SJSA1 (cell line): ENCODE results near the gene CFAP161. TPM values are rescaled to one million over a fixed set of nuclear protein-coding genes. Genes with fewer than 3 reads are reported as not detected.

Experiments used
- DNase-seq, 2 experiments: peaks; one replicate each; pipeline ENCODE4 v3.0.0-alpha.2; 2015 to 2020; ENCODE audit warnings: low spot score in 2 of 2, low read depth in 1 of 2
- H3K27ac ChIP-seq: fragments of 250-450 bp; sonication (Bioruptor Pico); 2 replicates; pipeline ENCODE4 v1.5.1; 2020; ENCODE audit warnings: mild to moderate bottlenecking, moderate library complexity
- H3K27me3 ChIP-seq: fragments of 250-450 bp; sonication (Bioruptor Pico); replicated peaks from 2 replicates; pipeline ENCODE4 v1.5.1; 2020; ENCODE audit warnings: mild to moderate bottlenecking, moderate library complexity
- H3K36me3 ChIP-seq: fragments of 250-450 bp; sonication (Bioruptor Pico); 2 replicates; pipeline ENCODE4 v1.5.1; 2020; ENCODE audit warnings: mild to moderate bottlenecking
- H3K4me1 ChIP-seq: fragments of 250-450 bp; sonication (Bioruptor Pico); replicated peaks from 2 replicates; pipeline ENCODE4 v1.6.1; 2021; ENCODE audit warnings: mild to moderate bottlenecking
- H3K4me3 ChIP-seq: fragments of 250-450 bp; sonication (Bioruptor Pico); 2 replicates; pipeline ENCODE4 v1.5.1; 2020; ENCODE audit warnings: mild to moderate bottlenecking
- H3K9me3 ChIP-seq: fragments of 250-450 bp; sonication (Bioruptor Pico); replicated peaks from 2 replicates; pipeline ENCODE4 v1.5.1; 2020; ENCODE audit warnings: mild to moderate bottlenecking
- total RNA-seq: library from RNA; depleted of rRNA; stranded (reverse); fragments of >200 nt; shearing (Covaris generic); gene quantifications from 2 replicates; pipeline ENCODE4 v1.2.3, GENCODE V29; 2014

Gene CFAP161
- total RNA-seq, 1 experiment from 2014 or later, result not detected

- DNase-seq, result no peak
- no peaks in the 10 kb centered on the region for H3K9me3 ChIP-seq
- no peaks in the 10 kb centered on the region for H3K36me3 ChIP-seq
- H3K4me3 ChIP-seq, result no peak overlapping the region
- H3K4me1 ChIP-seq, result no peaks in the 10 kb centered on the region
- no peak overlapping the region for H3K27ac ChIP-seq
- H3K27me3 ChIP-seq, result no peaks in the 10 kb centered on the region
Measured at GRCh38 chr15:81174125-81174791, 40.2 kb downstream of the CFAP161 start.

DNA sequence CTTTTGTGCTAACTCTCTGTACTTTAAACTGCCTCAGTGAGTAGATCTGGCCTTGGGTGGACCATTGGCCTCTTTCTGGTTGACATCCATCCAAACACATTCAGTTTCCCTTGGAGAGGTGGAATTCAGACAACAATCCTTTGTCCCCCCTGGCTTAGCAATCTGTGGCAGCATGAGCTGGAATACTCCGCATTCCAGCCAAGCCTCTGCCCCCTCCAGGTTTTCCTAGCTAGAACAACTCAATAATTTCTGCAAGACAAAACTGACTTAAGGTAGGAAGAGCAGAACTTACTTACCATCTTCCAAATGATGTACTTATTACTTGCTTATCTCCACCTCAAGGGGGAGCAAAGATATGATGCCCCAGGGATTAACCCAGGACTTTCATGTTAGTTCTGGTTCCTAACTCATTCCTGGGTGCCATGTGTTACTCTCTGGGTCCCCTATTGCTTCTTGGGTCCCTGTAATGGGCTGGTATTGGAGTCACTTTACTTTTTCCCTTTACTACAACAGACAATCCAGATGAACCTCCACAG lies 40.8 kb downstream of the CFAP161 start:
- no peak for DNase-seq
- no peaks in the 10 kb centered on the region for H3K9me3 ChIP-seq
- no peak overlapping the region for H3K4me3 ChIP-seq
- no peaks in the 10 kb centered on the region for H3K36me3 ChIP-seq
- no peaks in the 10 kb centered on the region for H3K4me1 ChIP-seq
- H3K27ac ChIP-seq, result no peak overlapping the region
- H3K27me3 ChIP-seq, result no peaks in the 10 kb centered on the region

DNA sequence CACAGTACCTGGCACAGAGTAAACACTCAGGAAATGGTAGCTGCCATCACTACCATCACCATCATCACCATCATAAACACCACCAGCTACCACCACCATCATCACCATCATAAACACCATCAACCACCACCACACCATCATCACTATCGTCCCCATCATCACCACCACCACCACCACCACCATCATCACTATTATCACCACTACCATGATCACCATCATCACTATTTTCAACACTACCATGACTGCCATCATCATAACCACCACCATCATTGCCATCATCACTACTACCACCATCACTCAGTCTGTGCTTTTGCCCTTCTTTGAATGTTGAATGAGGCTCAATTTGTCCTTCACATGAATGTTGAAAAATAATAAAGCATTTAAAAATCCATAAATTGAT lies 41.4 kb downstream of the CFAP161 start:
- no peak overlapping the region for H3K4me3 ChIP-seq
- H3K9me3 ChIP-seq, result no peaks in the 10 kb centered on the region
- no peaks in the 10 kb centered on the region for H3K27me3 ChIP-seq
- H3K4me1 ChIP-seq, result no peaks in the 10 kb centered on the region
- DNase-seq, result no peak
- no peak overlapping the region for H3K27ac ChIP-seq
- H3K36me3 ChIP-seq, result no peaks in the 10 kb centered on the region

- H3K36me3 ChIP-seq, result no peaks in the 10 kb centered on the region
- H3K9me3 ChIP-seq, result no peaks in the 10 kb centered on the region
- no peaks in the 10 kb centered on the region for H3K4me1 ChIP-seq
- H3K4me3 ChIP-seq, result no peak overlapping the region
- DNase-seq, result no peak
- H3K27ac ChIP-seq, result no peak overlapping the region
- no peaks in the 10 kb centered on the region for H3K27me3 ChIP-seq
Measured at GRCh38 chr15:81176291-81176893, 42.3 kb downstream of the CFAP161 start.

- H3K27ac ChIP-seq, result no peak overlapping the region
- no peaks in the 10 kb centered on the region for H3K9me3 ChIP-seq
- no peaks in the 10 kb centered on the region for H3K27me3 ChIP-seq
- H3K36me3 ChIP-seq, result no peaks in the 10 kb centered on the region
- no peak for DNase-seq
- no peaks in the 10 kb centered on the region for H3K4me1 ChIP-seq
- no peak overlapping the region for H3K4me3 ChIP-seq
Measured at GRCh38 chr15:81178365-81178764, 44.3 kb downstream of the CFAP161 start.

DNA sequence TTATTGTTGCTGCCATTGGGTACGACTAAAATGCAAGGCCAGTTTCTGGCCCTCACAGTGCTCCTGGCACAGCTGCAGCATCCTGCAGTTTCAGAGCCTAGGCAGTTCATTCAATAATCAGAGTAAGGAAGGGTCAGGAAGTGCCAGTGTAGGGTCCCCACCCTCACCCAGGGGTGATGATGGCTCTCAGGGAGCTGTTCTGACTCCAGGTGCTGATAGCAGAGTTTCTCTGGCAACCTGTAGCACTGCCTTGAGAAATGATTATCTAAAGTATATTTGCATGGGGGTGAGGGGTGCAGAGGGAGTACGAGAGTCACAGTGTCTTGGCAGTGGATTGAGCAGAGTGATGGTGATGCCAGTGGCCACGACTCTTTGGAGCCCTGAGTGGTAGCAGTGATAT lies 47.1 kb downstream of the CFAP161 start:
- Histone ChIP-seq H3K27me3 (no peaks in the 10 kb centered on the region), H3K27ac (no peak overlapping the region), H3K9me3 (no peaks in the 10 kb centered on the region), H3K36me3 (no peaks in the 10 kb centered on the region), H3K4me1 (no peaks in the 10 kb centered on the region), H3K4me3 (no peak overlapping the region)
- DNase-seq, result no peak

- H3K36me3 ChIP-seq, result no peaks in the 10 kb centered on the region
- no peaks in the 10 kb centered on the region for H3K27me3 ChIP-seq
- no peaks in the 10 kb centered on the region for H3K4me1 ChIP-seq
- no peak overlapping the region for H3K27ac ChIP-seq
- DNase-seq, result no peak
- H3K4me3 ChIP-seq, result no peak overlapping the region
- H3K9me3 ChIP-seq, result no peaks in the 10 kb centered on the region
Measured at GRCh38 chr15:81182031-81182755, 48.1 kb downstream of the CFAP161 start.

- H3K4me3 ChIP-seq, result no peak overlapping the region
- H3K27ac ChIP-seq, result no peak overlapping the region
- H3K27me3 ChIP-seq, result no peaks in the 10 kb centered on the region
- no peaks in the 10 kb centered on the region for H3K4me1 ChIP-seq
- no peaks in the 10 kb centered on the region for H3K9me3 ChIP-seq
- no peaks in the 10 kb centered on the region for H3K36me3 ChIP-seq
- no peak for DNase-seq
Measured at GRCh38 chr15:81182756-81183438, 48.8 kb downstream of the CFAP161 start.

DNA sequence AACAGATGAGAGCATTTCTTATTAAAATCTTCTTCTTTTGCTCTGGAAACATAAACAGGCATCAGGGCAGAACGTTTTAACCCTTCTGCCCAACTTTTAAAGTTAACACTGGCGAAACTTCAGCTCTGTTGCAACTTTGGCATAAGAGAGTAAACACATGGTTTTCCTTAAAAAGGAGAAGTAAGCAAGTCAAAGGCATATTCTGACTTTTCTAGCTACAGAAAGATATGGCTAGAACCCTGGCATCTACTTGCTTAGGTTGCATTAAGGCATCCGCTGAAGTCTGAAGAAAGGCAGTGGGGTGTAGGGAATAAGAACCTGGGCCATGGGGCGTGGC lies 49.3 kb downstream of the CFAP161 start:
- no peak for DNase-seq
- no peaks in the 10 kb centered on the region for H3K9me3 ChIP-seq
- no peak overlapping the region for H3K27ac ChIP-seq
- no peaks in the 10 kb centered on the region for H3K4me1 ChIP-seq
- no peak overlapping the region for H3K4me3 ChIP-seq
- no peaks in the 10 kb centered on the region for H3K27me3 ChIP-seq
- H3K36me3 ChIP-seq, result no peaks in the 10 kb centered on the region

GRCh38 chr15:81184188-81184587 lies 50.1 kb downstream of the CFAP161 start:
- Histone ChIP-seq H3K36me3 (no peaks in the 10 kb centered on the region), H3K4me1 (no peaks in the 10 kb centered on the region), H3K27ac (no peak overlapping the region), H3K27me3 (no peaks in the 10 kb centered on the region), H3K4me3 (no peak overlapping the region), H3K9me3 (no peaks in the 10 kb centered on the region)
- DNase-seq, result no peak

DNA sequence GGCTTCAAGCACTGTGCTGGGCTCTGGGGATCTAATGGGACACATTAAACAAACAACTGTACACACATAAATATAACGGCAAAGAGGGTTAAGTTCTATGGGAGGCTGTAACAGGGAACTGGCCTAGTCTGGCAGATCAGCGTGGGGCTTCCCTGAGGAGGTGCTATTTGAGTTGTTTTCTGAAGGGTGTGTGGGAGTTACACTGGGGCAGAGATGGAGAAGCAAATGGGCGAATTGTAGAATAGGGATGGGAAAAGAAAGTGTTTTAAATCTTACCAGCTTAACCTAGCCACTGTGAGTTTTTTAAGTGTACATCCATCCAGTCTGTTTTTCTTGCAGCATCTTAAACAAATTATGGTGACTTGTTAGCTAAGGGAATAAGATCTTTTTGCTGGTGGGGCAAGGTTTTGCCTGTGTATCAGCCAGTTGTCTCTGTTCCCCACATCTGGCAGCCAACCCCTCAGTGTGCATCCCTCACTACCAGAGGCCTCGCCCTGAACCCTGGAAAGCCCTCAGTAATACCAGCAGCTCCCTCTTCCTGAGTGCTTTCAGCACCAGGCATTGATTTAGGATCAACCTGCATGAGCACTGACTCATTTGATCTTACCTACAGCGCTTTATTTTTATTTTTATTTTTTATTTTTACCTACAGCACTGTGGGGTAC lies 51.7 kb downstream of the CFAP161 start:
- Histone ChIP-seq H3K27ac (no peak overlapping the region), H3K4me1 (peaks cover 6% of the 10 kb centered on the region), H3K27me3 (no peaks in the 10 kb centered on the region), H3K36me3 (no peaks in the 10 kb centered on the region), H3K9me3 (no peaks in the 10 kb centered on the region), H3K4me3 (no peak overlapping the region)
- DNase-seq, result peak in 1 of 2 experiments; percentile 12

DNA sequence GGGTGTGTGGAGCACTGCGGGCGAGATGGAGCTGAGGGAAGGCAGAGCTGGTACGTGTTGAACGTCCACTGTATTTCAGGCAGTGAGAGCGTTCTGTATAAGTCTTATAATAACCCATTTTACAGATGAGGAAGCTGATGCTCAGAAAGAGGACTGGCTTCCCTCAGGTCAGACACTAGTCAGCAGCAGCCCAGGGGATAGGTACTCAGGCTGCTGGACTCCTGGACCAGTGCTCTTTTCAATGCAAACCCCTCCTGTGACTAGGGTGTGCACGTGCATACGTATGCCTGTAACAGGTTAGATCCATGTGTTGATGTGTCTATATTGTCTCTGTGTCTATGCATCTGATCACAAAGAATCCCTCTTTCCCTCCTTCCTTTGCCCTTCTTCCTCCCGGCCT lies 54.3 kb downstream of the CFAP161 start:
- Histone ChIP-seq H3K27me3 (no peaks in the 10 kb centered on the region), H3K36me3 (no peaks in the 10 kb centered on the region), H3K9me3 (no peaks in the 10 kb centered on the region), H3K27ac (no peak overlapping the region), H3K4me1 (peaks cover 6% of the 10 kb centered on the region), H3K4me3 (no peak overlapping the region)
- DNase-seq, result peak in 1 of 2 experiments; percentile 22

DNA sequence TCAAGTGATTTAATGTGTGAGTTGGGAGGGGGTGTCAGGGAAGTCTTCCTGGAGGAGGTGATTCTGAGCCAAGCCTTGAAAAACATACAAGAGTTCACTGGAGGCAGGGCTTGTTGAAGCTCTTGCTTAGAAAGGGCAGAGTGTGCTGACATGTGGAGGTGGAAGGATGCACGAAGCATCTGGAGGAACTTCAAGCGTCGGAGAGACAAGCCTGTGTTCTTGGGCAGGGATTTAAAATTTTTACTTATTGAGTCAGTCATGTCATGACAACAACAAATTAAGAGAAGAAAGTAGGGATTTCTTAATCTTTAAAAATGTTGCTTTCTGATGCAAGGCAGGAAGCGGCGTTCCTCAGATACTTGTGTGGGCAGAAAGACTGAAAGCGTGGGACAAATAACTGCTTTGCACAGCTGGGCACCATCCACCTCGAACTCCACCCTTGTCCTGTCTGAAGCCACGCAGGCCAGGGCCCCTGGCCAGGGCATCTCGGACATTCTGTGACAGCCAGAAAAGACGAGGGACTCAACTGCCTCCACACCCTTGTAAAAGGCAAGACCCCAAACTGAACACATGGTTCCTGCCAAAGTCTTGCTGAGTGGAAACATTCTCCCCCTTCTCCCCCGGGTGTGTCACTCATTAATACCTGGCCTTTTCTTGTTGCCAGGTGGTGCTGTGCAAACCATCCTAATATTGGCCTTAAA lies 55.7 kb downstream of the CFAP161 start:
- Histone ChIP-seq H3K36me3 (no peaks in the 10 kb centered on the region), H3K27me3 (no peaks in the 10 kb centered on the region), H3K9me3 (no peaks in the 10 kb centered on the region), H3K27ac (no peak overlapping the region), H3K4me3 (no peak overlapping the region), H3K4me1 (peaks cover 6% of the 10 kb centered on the region)
- DNase-seq, result peak; percentile 18 to 38
